HAP-1 (cell line): Measurements from ENCODE around the gene GAST.

Experiments used
- DNase-seq, 2 experiments: peaks; one replicate each; pipeline ENCODE4 v3.0.0-alpha.2; 2016 to 2020; ENCODE audit warnings: low spot score in 2 of 2
- H3K27me3 ChIP-seq: fragments of 250-450 bp; sonication (Bioruptor Pico); 2 replicates; pipeline ENCODE4 v1.5.1; 2020; ENCODE audit warnings: low read depth, mild to moderate bottlenecking, moderate library complexity
- H3K36me3 ChIP-seq: fragments of 250-450 bp; sonication (Bioruptor Pico); replicated peaks from 2 replicates; pipeline ENCODE4 v1.5.1; 2020; ENCODE audit warnings: mild to moderate bottlenecking
- H3K4me1 ChIP-seq: fragments of 250-450 bp; sonication (Bioruptor Pico); 2 replicates; pipeline ENCODE4 v1.5.1; 2020; ENCODE audit warnings: mild to moderate bottlenecking
- H3K4me3 ChIP-seq: fragments of 250-450 bp; sonication (Bioruptor Pico); 2 replicates; pipeline ENCODE4 v1.5.1; 2020; ENCODE audit warnings: mild to moderate bottlenecking, moderate library complexity
- H3K9me3 ChIP-seq: fragments of 250-450 bp; sonication (Bioruptor Pico); 2 replicates; pipeline ENCODE4 v1.5.1; 2020; ENCODE audit warnings: mild to moderate bottlenecking, moderate library complexity
- in situ Hi-C: fragments of 300-500 bp; cut with MboI; formaldehyde crosslinking; loops from 3 replicates; pipeline ENCODE4 v1.14.3; 2020; ENCODE audit warnings: low sequenced_read_pairs, inconsistent platforms, mixed read lengths

GAST gene

GRCh38 chr17:41734949-41735313 lies 22.8 kb downstream of the GAST start:
- Histone ChIP-seq H3K4me1 (peaks cover 6% of the 10 kb centered on the region; the same call in 1 of the 2 replicates), H3K9me3 (no peaks in the 10 kb centered on the region), H3K4me3 (peak overlapping the region; percentile 75), H3K27me3 (peaks cover 27% of the 10 kb centered on the region), H3K36me3 (no peaks in the 10 kb centered on the region)
- DNase-seq, result no peak
- in situ Hi-C loops, result loop anchor here (5.0 kb wide), 1 partner anchor 67 kb away; no protein-coding TSS in a partner anchor

GRCh38 chr17:41735744-41736143 lies 23.6 kb downstream of the GAST start:
- peaks cover 6% of the 10 kb centered on the region; the same call in 1 of the 2 replicates for H3K4me1 ChIP-seq
- in situ Hi-C loops, result loop anchor here (5.0 kb wide), 1 partner anchor 67 kb away; no protein-coding TSS in a partner anchor
- no peak for DNase-seq
- no peaks in the 10 kb centered on the region for H3K9me3 ChIP-seq
- no peak overlapping the region for H3K4me3 ChIP-seq
- H3K27me3 ChIP-seq, result peaks cover 27% of the 10 kb centered on the region
- H3K36me3 ChIP-seq, result no peaks in the 10 kb centered on the region

GRCh38 chr17:41736983-41737679 lies 25.0 kb downstream of the GAST start:
- in situ Hi-C loops, result loop anchor here (5.0 kb wide), 1 partner anchor 65 kb away; no protein-coding TSS in a partner anchor
- H3K27me3 ChIP-seq, result peaks cover 27% of the 10 kb centered on the region
- no peak for DNase-seq
- peaks cover 6% of the 10 kb centered on the region; the same call in 1 of the 2 replicates for H3K4me1 ChIP-seq
- no peaks in the 10 kb centered on the region for H3K9me3 ChIP-seq
- H3K4me3 ChIP-seq, result no peak overlapping the region
- no peaks in the 10 kb centered on the region for H3K36me3 ChIP-seq

- no peak for DNase-seq
- peaks cover 6% of the 10 kb centered on the region; the same call in 1 of the 2 replicates for H3K4me1 ChIP-seq
- in situ Hi-C loops, result loop anchor here (5.0 kb wide), 1 partner anchor 65 kb away; no protein-coding TSS in a partner anchor
- H3K4me3 ChIP-seq, result no peak overlapping the region
- no peaks in the 10 kb centered on the region for H3K36me3 ChIP-seq
- H3K27me3 ChIP-seq, result peaks cover 27% of the 10 kb centered on the region
- no peaks in the 10 kb centered on the region for H3K9me3 ChIP-seq
These were observed 25.5 kb downstream of the GAST start for GRCh38 chr17:41737680-41738023.

GRCh38 chr17:41738077-41738800 lies 26.1 kb downstream of the GAST start:
- in situ Hi-C loops, result loop anchor here (5.0 kb wide), 1 partner anchor 64 kb away; no protein-coding TSS in a partner anchor
- H3K36me3 ChIP-seq, result no peaks in the 10 kb centered on the region
- peaks cover 6% of the 10 kb centered on the region; the same call in 1 of the 2 replicates for H3K4me1 ChIP-seq
- peaks cover 27% of the 10 kb centered on the region for H3K27me3 ChIP-seq
- peak; percentile 77 to 90 for DNase-seq
- no peaks in the 10 kb centered on the region for H3K9me3 ChIP-seq
- no peak overlapping the region for H3K4me3 ChIP-seq

- H3K36me3 ChIP-seq, result no peaks in the 10 kb centered on the region
- in situ Hi-C loops, result loop anchor here (5.0 kb wide), 1 partner anchor 64 kb away; no protein-coding TSS in a partner anchor
These were observed 26.6 kb downstream of the GAST start for GRCh38 chr17:41738801-41739112.

GRCh38 chr17:41739661-41740352 lies 27.7 kb downstream of the GAST start:
- Histone ChIP-seq H3K4me3 (no peak overlapping the region), H3K4me1 (peaks cover 6% of the 10 kb centered on the region; the same call in 1 of the 2 replicates), H3K36me3 (no peaks in the 10 kb centered on the region), H3K27me3 (peaks cover 26% of the 10 kb centered on the region), H3K9me3 (no peaks in the 10 kb centered on the region)
- in situ Hi-C loops, result loop anchor here (5.0 kb wide), 1 partner anchor 62 kb away; no protein-coding TSS in a partner anchor
- DNase-seq, result no peak

More at GRCh38 chr17:41738801-41739112, 26.6 kb downstream of the GAST start:
- Histone ChIP-seq H3K4me1 (peaks cover 6% of the 10 kb centered on the region; the same call in 1 of the 2 replicates), H3K27me3 (peaks cover 27% of the 10 kb centered on the region), H3K9me3 (no peaks in the 10 kb centered on the region), H3K4me3 (no peak overlapping the region)
- no peak for DNase-seq

GRCh38 chr17:41740506-41740905 lies 28.4 kb downstream of the GAST start:
- in situ Hi-C loops, result no loop called here

GRCh38 chr17:41741709-41742108 lies 29.6 kb downstream of the GAST start:
- peaks cover 10% of the 10 kb centered on the region for H3K27me3 ChIP-seq
- no peak for DNase-seq
- H3K4me1 ChIP-seq, result peaks cover 3% of the 10 kb centered on the region; the same call in 1 of the 2 replicates
- no peaks in the 10 kb centered on the region for H3K9me3 ChIP-seq
- H3K36me3 ChIP-seq, result no peaks in the 10 kb centered on the region
- in situ Hi-C loops, result no loop called here
- no peak overlapping the region for H3K4me3 ChIP-seq

More at GRCh38 chr17:41740506-41740905, 28.4 kb downstream of the GAST start:
- Histone ChIP-seq H3K27me3 (peaks cover 19% of the 10 kb centered on the region), H3K4me3 (no peak overlapping the region), H3K36me3 (no peaks in the 10 kb centered on the region), H3K4me1 (peaks cover 3% of the 10 kb centered on the region; the same call in 1 of the 2 replicates), H3K9me3 (no peaks in the 10 kb centered on the region)
- no peak for DNase-seq

- no peaks in the 10 kb centered on the region for H3K36me3 ChIP-seq
- DNase-seq, result no peak
- in situ Hi-C loops, result no loop called here
- H3K9me3 ChIP-seq, result no peaks in the 10 kb centered on the region
- no peak overlapping the region for H3K4me3 ChIP-seq
- H3K4me1 ChIP-seq, result no peaks in the 10 kb centered on the region
- no peaks in the 10 kb centered on the region for H3K27me3 ChIP-seq
These were observed 36.1 kb downstream of the GAST start for GRCh38 chr17:41748275-41748674.

GRCh38 chr17:41750862-41751261 lies 38.7 kb downstream of the GAST start:
- no peaks in the 10 kb centered on the region for H3K9me3 ChIP-seq
- H3K27me3 ChIP-seq, result no peaks in the 10 kb centered on the region
- no peaks in the 10 kb centered on the region for H3K4me1 ChIP-seq
- in situ Hi-C loops, result no loop called here
- DNase-seq, result no peak
- peaks cover 3% of the 10 kb centered on the region for H3K36me3 ChIP-seq
- no peak overlapping the region for H3K4me3 ChIP-seq

GRCh38 chr17:41751288-41751687 lies 39.2 kb downstream of the GAST start:
- DNase-seq, result no peak
- no peak overlapping the region for H3K4me3 ChIP-seq
- H3K27me3 ChIP-seq, result no peaks in the 10 kb centered on the region
- in situ Hi-C loops, result no loop called here
- H3K4me1 ChIP-seq, result no peaks in the 10 kb centered on the region
- H3K36me3 ChIP-seq, result peaks cover 5% of the 10 kb centered on the region
- H3K9me3 ChIP-seq, result no peaks in the 10 kb centered on the region

GRCh38 chr17:41754066-41754465 lies 41.9 kb downstream of the GAST start:
- no peak for DNase-seq
- Histone ChIP-seq H3K36me3 (peaks cover 17% of the 10 kb centered on the region), H3K4me3 (no peak overlapping the region), H3K4me1 (no peaks in the 10 kb centered on the region), H3K27me3 (no peaks in the 10 kb centered on the region), H3K9me3 (no peaks in the 10 kb centered on the region)
- in situ Hi-C loops, result no loop called here
